Measurements from ENCODE around the gene EEF1AKMT4. TPM values are rescaled to one million over a fixed set of nuclear protein-coding genes. Genes with fewer than 3 reads are reported as not detected.
A peak's percentile ranks its signal among the peaks of the same experiment; 100 is the strongest.

The EEF1AKMT4 gene
- total and polyA plus RNA-seq, 10 of the 15 experiments (the other 5 are each of a cell fraction or from before 2014, with no cell fraction given), result 7.5 to 26.8 (median 18.3) TPM

DNA sequence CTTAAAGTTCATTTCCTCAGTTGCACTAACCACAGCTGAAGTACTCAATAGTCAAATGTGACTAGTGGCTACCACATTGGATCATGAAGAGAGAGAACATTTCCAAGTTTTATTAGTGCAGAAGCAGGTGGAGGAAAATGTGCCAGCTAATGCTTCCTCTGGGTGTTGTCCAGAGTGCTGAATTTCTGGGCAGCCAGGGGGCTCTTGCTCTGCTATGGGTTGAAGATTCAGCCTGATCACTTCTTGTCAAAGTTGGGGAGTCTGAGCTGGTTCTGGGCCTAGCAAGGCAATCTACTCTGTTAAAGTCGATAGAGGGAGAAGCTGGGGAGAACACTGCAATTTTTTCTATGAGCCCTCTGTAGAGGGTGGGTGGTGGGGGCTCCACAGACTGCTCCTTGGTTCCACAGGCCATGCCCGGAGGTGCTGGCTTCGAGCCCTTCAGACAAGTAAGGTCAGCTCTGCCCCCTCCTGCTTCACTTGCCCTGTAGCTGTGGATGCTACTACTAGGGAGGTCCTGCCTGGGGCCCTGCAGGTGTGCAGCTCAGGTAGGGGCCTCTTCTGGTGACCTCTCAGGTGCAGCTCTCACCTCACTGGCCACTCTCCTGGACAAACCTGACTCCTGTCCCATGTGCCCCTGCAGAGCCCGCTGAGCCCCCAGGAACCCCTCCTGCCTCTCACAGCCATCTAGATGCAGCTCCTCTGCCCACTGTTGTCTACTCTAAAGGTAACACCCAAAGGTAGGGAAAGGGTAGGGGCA is 8.9 kb upstream of the EEF1AKMT4 start:
- FAIRE-seq (no peak), ATAC-seq (peak; percentile 57), DNase-seq (ENCODE audit: low read depth, low spot score) (no peak)
- ChIA-PET CTCF (interaction anchor here (0.6 to 1.3 kb wide), 3 partner anchors 9 to 765 kb away, joined by 3 to 5 read pairs (median 4); partner anchors contain the start of gene EEF1AKMT4), RAD21 (ENCODE audit: unreplicated experiment) (interaction anchor here (1.1 kb wide), 1 partner anchor 11 kb away, joined by 4 read pairs; no protein-coding TSS in a partner anchor), POLR2A (no interaction called here), SMC1A (ENCODE audit: uncharacterized antibody, unreplicated experiment) (no interaction called here)
- in situ Hi-C loops (cut with MboI), result no loop called here
- H3K4me2 ChIP-seq (ENCODE audit: control insufficient read depth, insufficient read depth), result no peak overlapping the region
- H3K79me2 ChIP-seq (ENCODE audit: control insufficient read depth, insufficient read depth, low read length), result no peaks in the 10 kb centered on the region
- no peaks in the 10 kb centered on the region for H3K27me3 ChIP-seq (replicated peaks in 1 of 2; ENCODE audit: control insufficient read depth in 2 of 2, insufficient read depth in 2 of 2, low read length in 1 of 2)
- H3K4me1 ChIP-seq (ENCODE audit: control insufficient read depth, insufficient read depth, low read length), result no peaks in the 10 kb centered on the region
- no peaks in the 10 kb centered on the region for H3K9me3 ChIP-seq (replicated peaks; ENCODE audit: control insufficient read depth, insufficient read depth, low read length)
- peaks cover 17 to 20% of the 10 kb centered on the region in 2 experiments for H3K36me3 ChIP-seq (ENCODE audit: control insufficient read depth in 2 of 2, insufficient read depth in 2 of 2, low read length in 1 of 2)
- intact Hi-C loops (cut with micrococcal nuclease; ENCODE audit: unreplicated experiment), result no loop called here
- H2AFZ ChIP-seq (ENCODE audit: control insufficient read depth, low read depth, low read length), result no peak overlapping the region
- no peak overlapping the region for H3K4me3 ChIP-seq
- H3K9ac ChIP-seq (ENCODE audit: control insufficient read depth, insufficient read depth, low read length), result no peak overlapping the region
- no peak overlapping the region for H3K27ac ChIP-seq (ENCODE audit: control insufficient read depth, insufficient read depth)
- BruUV-seq (replicated peaks), result no TSS peak
- no peak for TF ChIP-seq MEF2B (IDR thresholded peaks at IDR 0.05; ENCODE audit: partially characterized antibody, poor library complexity, severe bottlenecking)
- TF ChIP-seq, protein P1, sequence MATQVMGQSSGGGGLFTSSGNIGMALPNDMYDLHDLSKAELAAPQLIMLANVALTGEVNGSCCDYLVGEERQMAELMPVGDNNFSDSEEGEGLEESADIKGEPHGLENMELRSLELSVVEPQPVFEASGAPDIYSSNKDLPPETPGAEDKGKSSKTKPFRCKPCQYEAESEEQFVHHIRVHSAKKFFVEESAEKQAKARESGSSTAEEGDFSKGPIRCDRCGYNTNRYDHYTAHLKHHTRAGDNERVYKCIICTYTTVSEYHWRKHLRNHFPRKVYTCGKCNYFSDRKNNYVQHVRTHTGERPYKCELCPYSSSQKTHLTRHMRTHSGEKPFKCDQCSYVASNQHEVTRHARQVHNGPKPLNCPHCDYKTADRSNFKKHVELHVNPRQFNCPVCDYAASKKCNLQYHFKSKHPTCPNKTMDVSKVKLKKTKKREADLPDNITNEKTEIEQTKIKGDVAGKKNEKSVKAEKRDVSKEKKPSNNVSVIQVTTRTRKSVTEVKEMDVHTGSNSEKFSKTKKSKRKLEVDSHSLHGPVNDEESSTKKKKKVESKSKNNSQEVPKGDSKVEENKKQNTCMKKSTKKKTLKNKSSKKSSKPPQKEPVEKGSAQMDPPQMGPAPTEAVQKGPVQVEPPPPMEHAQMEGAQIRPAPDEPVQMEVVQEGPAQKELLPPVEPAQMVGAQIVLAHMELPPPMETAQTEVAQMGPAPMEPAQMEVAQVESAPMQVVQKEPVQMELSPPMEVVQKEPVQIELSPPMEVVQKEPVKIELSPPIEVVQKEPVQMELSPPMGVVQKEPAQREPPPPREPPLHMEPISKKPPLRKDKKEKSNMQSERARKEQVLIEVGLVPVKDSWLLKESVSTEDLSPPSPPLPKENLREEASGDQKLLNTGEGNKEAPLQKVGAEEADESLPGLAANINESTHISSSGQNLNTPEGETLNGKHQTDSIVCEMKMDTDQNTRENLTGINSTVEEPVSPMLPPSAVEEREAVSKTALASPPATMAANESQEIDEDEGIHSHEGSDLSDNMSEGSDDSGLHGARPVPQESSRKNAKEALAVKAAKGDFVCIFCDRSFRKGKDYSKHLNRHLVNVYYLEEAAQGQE (IDR thresholded peaks at IDR 0.05; ENCODE audit: low read depth, low read length), result peak; percentile 93
- no peaks in the 10 kb centered on the region for H4K20me1 ChIP-seq (ENCODE audit: control insufficient read depth, insufficient read depth)
- whole genome bisulfite sequencing (ENCODE audit: insufficient coverage, insufficient replicate concordance, low lambda C conversion rate, missing lambda C conversion rate), result 74% methylated on average over 4 of the region's 4 CpGs
